Measurements from ENCODE around the gene TMEM202. TPM values are rescaled to one million over a fixed set of nuclear protein-coding genes. Genes with fewer than 3 reads are reported as not detected.

Gene TMEM202
- total and polyA plus RNA-seq, 2 of the 4 experiments (the other 2 are of a cell fraction): not detected

DNA sequence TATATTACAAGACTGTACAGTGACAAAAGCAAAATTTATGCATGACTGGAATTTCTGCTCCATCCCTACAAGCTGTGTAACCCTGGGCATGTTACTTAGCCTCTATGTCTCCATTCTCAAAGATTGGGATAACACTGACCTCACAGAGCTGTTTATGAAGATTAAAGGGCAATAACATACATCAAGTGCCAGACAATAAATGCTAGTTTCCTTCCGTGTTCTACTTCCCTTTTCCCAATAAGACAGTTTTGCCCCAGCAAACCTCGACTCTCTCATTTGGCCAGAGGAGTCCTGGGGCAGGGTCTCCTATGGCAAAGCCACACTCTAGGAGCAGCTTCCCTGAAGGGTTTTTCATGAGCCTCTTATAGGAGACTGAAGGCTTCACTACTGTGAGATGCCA is 29.8 kb upstream of the TMEM202 start:
- Histone ChIP-seq H3K14ac (replicated peaks; ENCODE audit: low read depth, low read length) (no peak overlapping the region), H3K27me3 (ENCODE audit: control insufficient read depth, insufficient read depth, low read length) (no peaks in the 10 kb centered on the region), H3K9me3 (ENCODE audit: control insufficient read depth, insufficient read depth, low read length) (no peaks in the 10 kb centered on the region), H2BK5ac (ENCODE audit: low read depth, low read length, poor library complexity, severe bottlenecking) (no peak overlapping the region), H3K56ac (ENCODE audit: extremely low read depth, insufficient read depth, low read length) (no peak overlapping the region), H3K4ac (ENCODE audit: low read depth, low read length) (no peak overlapping the region), H4K91ac (ENCODE audit: insufficient read depth, low read depth, low read length) (no peak overlapping the region), H3K4me1 (ENCODE audit: control insufficient read depth, insufficient read depth, low read length) (no peaks in the 10 kb centered on the region), H3K23ac (ENCODE audit: low read depth, low read length) (no peak overlapping the region), H3K79me1 (ENCODE audit: low read depth in 1 of 2, low read length in 2 of 2) (peaks cover 23 to 59% of the 10 kb centered on the region in 2 experiments), H3K4me3 (ENCODE audit: insufficient read depth, low read depth, low read length) (no peak overlapping the region), H2AK9ac (replicated peaks; ENCODE audit: low read depth, low read length, poor library complexity) (no peak overlapping the region), H2BK120ac (ENCODE audit: low read depth, low read length) (no peak overlapping the region), H3K4me2 (ENCODE audit: low read depth, low read length) (no peak overlapping the region), H4K5ac (ENCODE audit: low read depth, low read length) (no peak overlapping the region), H4K20me1 (ENCODE audit: insufficient read depth, low read length) (peaks cover 17% of the 10 kb centered on the region; the same call in 1 of the 2 replicates), H3K9ac (ENCODE audit: low read depth, low read length) (no peak overlapping the region), H2AFZ (replicated peaks; ENCODE audit: low read length, poor library complexity) (no peak overlapping the region), H3K36me3 (ENCODE audit: control insufficient read depth, insufficient read depth, low read length) (peaks cover 3% of the 10 kb centered on the region; the same call in 1 of the 2 replicates), H2BK20ac (ENCODE audit: low read depth, low read length) (no peak overlapping the region), H3K9me1 (ENCODE audit: insufficient read depth, low read length) (peaks cover 6% of the 10 kb centered on the region; the same call in 1 of the 2 replicates), H2BK15ac (ENCODE audit: low read depth, low read length) (no peak overlapping the region), H4K8ac (ENCODE audit: low read depth in 2 of 2, low read length in 2 of 2) (no peak overlapping the region), H3K18ac (ENCODE audit: low read depth, low read length) (no peak overlapping the region), H3K27ac (ENCODE audit: insufficient read depth, low read length) (no peak overlapping the region), H2AK5ac (ENCODE audit: low read depth, low read length) (no peak overlapping the region)
- in situ Hi-C loops (cut with MboI; ENCODE audit: low sequenced_read_pairs) (no loop called here), intact Hi-C loops (cut with micrococcal nuclease) (no loop called here), dilution Hi-C loops (cut with HindIII; ENCODE audit: low sequenced_read_pairs, unreplicated experiment) (no loop called here)
- ChIA-PET POLR2A (ENCODE audit: unreplicated experiment) (no interaction called here), CTCF (interaction anchor here (1.2 kb wide), 1 partner anchor 16 kb away, joined by 3 read pairs; no protein-coding TSS in a partner anchor)
- TF ChIP-seq NFE2L2 (IDR thresholded peaks at IDR 0.05; ENCODE audit: low read depth, low read length) (no peak), POLR2A (IDR thresholded peaks at IDR 0.05; ENCODE audit: low read depth, low read length) (no peak), BHLHE40 (IDR thresholded peaks at IDR 0.05; ENCODE audit: low read depth, low read length) (no peak), MAFK (IDR thresholded peaks at IDR 0.05; ENCODE audit: low read depth, low read length) (no peak), MXI1 (IDR thresholded peaks at IDR 0.05; ENCODE audit: borderline replicate concordance, low read depth, low read length) (no peak), RCOR1 (IDR thresholded peaks at IDR 0.05; ENCODE audit: insufficient replicate concordance, low read length) (no peak), RAD21 (IDR thresholded peaks at IDR 0.05; ENCODE audit: low read length) (no peak), MAZ (IDR thresholded peaks at IDR 0.05; ENCODE audit: borderline replicate concordance, low read depth, low read length) (no peak), CHD1 (IDR thresholded peaks at IDR 0.05; ENCODE audit: low read depth, low read length) (no peak), CEBPB (IDR thresholded peaks at IDR 0.05; ENCODE audit: low read depth, low read length) (no peak), FOS (IDR thresholded peaks at IDR 0.05; ENCODE audit: low read depth, low read length) (no peak), RFX5 (IDR thresholded peaks at IDR 0.05; ENCODE audit: low read depth, low read length) (no peak), SMC3 (IDR thresholded peaks at IDR 0.05; ENCODE audit: low read depth, low read length) (no peak), USF2 (IDR thresholded peaks at IDR 0.05; ENCODE audit: low read depth, low read length) (no peak)
- TF ChIP-seq, protein P1, sequence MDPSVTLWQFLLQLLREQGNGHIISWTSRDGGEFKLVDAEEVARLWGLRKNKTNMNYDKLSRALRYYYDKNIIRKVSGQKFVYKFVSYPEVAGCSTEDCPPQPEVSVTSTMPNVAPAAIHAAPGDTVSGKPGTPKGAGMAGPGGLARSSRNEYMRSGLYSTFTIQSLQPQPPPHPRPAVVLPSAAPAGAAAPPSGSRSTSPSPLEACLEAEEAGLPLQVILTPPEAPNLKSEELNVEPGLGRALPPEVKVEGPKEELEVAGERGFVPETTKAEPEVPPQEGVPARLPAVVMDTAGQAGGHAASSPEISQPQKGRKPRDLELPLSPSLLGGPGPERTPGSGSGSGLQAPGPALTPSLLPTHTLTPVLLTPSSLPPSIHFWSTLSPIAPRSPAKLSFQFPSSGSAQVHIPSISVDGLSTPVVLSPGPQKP (IDR thresholded peaks at IDR 0.05; ENCODE audit: borderline replicate concordance, low read depth, low read length): no peak
- BruUV-seq (replicated peaks): no TSS peak
- WGBS, 2 experiments (ENCODE audit: extremely low coverage in 2 of 2, insufficient read length in 1 of 2): no CpG with 5 or more reads among the region's 2 CpGs
- no peak for DNase-seq
- ATAC-seq (ENCODE audit: low read depth): no peak
